Endothelial cell of hepatic sinusoid (primary cell): ENCODE results near the gene AMER1.

Experiments
- in situ Hi-C: cut with HindIII; loops from 2 replicates; pipeline ENCODE4 v1.10.0; 2017; ENCODE audit warnings: low sequenced_read_pairs

The AMER1 gene

GRCh38 chrX:64186974-64187761, 18.3 kb downstream of the AMER1 start:
- in situ Hi-C loops, result no loop called here

- in situ Hi-C loops, result no loop called here
Observed at GRCh38 chrX:64184396-64184795, 21.1 kb downstream of the AMER1 start.

GRCh38 chrX:64182208-64182607, 23.3 kb downstream of the AMER1 start:
- in situ Hi-C loops, result no loop called here

GRCh38 chrX:64176876-64177275, 28.6 kb downstream of the AMER1 start:
- in situ Hi-C loops, result no loop called here

- in situ Hi-C loops, result no loop called here
Observed at GRCh38 chrX:64169988-64170387, 35.5 kb downstream of the AMER1 start.

GRCh38 chrX:64152857-64153256, 52.7 kb downstream of the AMER1 start:
- in situ Hi-C loops, result no loop called here

- in situ Hi-C loops, result no loop called here
Observed at GRCh38 chrX:64151911-64152310, 53.6 kb downstream of the AMER1 start.

- in situ Hi-C loops, result no loop called here
Observed at GRCh38 chrX:64150775-64151174, 54.7 kb downstream of the AMER1 start.
